ENCODE results near the gene RTF1.
"Not testable (repeated sequence)": the region's sequence is repeated elsewhere in the genome, so short reads cannot be mapped to it uniquely, and the experiment has no call there.

Gene RTF1

DNA sequence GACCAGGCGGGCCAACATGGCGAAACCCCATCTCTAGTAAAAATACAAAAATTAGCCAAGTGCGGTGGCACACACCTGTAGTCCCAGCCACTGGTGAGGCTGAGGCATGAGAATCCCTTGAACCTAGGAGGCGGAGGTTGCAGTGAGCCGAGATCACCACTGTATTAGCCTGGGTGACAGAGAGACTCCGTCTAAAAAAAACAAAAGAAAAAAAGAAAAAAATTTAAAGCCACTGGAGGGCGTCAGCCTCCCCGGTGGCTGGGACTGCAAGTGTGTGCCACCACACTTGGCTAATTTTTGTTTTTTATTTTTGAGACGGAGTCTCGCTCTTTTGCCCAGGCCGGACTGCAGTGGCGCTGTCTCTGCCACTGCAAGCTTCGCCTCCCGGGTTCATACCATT lies 7.9 kb downstream of the RTF1 start:
- H3K9ac ChIP-seq (ENCODE audit: low read length), result no peak overlapping the region
- no peaks in the 10 kb centered on the region for H3K9me3 ChIP-seq (ENCODE audit: low read length)
- H4K20me1 ChIP-seq (ENCODE audit: insufficient read depth, low read length), result no peaks in the 10 kb centered on the region
- H3K27ac ChIP-seq (ENCODE audit: low read depth, low read length, poor library complexity, severe bottlenecking), result no peak overlapping the region
- H3K4me3 ChIP-seq (ENCODE audit: low read depth, low read length, poor library complexity, severe bottlenecking), result no peak overlapping the region
- no peaks in the 10 kb centered on the region for H3F3A ChIP-seq (ENCODE audit: insufficient read depth, low read length)
- no peak for TF ChIP-seq EZH2 (IDR thresholded peaks at IDR 0.05; ENCODE audit: borderline replicate concordance, low read length)
- TF ChIP-seq, protein P1, sequence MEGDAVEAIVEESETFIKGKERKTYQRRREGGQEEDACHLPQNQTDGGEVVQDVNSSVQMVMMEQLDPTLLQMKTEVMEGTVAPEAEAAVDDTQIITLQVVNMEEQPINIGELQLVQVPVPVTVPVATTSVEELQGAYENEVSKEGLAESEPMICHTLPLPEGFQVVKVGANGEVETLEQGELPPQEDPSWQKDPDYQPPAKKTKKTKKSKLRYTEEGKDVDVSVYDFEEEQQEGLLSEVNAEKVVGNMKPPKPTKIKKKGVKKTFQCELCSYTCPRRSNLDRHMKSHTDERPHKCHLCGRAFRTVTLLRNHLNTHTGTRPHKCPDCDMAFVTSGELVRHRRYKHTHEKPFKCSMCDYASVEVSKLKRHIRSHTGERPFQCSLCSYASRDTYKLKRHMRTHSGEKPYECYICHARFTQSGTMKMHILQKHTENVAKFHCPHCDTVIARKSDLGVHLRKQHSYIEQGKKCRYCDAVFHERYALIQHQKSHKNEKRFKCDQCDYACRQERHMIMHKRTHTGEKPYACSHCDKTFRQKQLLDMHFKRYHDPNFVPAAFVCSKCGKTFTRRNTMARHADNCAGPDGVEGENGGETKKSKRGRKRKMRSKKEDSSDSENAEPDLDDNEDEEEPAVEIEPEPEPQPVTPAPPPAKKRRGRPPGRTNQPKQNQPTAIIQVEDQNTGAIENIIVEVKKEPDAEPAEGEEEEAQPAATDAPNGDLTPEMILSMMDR (IDR thresholded peaks at IDR 0.05; ENCODE audit: low read length), result no peak
- H3K4me2 ChIP-seq (ENCODE audit: low read length), result no peak overlapping the region
- no peak overlapping the region for H2AFZ ChIP-seq (ENCODE audit: low read length)
- peaks cover 15% of the 10 kb centered on the region for H3K4me1 ChIP-seq (ENCODE audit: insufficient read depth, low read length, severe bottlenecking)
- H3K79me2 ChIP-seq (ENCODE audit: insufficient read depth, low read length), result peaks cover 54% of the 10 kb centered on the region
- no peaks in the 10 kb centered on the region for H3K9me2 ChIP-seq (ENCODE audit: low read depth, low read length)
- H3K36me3 ChIP-seq (ENCODE audit: insufficient read depth, low read length), result peaks cover 10% of the 10 kb centered on the region
- no peaks in the 10 kb centered on the region for H3K27me3 ChIP-seq (ENCODE audit: insufficient read depth, low read length)

DNA sequence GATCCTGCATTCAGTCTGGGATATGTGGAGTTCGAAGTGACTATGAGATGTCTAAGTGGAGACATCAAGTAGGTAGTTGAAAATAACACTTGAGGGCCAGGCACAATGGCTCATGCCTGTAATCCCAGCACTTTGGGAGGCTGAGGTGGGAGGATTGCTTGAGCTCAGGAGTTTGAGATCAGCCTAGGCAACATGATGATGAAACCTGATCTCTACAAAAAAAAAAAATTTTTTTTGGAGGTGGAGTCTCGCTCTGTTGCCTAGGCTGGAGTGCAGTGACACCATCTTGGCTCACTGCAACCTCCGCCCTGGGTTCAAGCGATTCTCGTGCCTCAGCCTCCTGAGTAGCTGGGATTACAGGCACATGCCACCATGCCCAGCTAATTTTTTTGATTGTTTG lies 9.0 kb downstream of the RTF1 start:
- peaks cover 15% of the 10 kb centered on the region for H3K4me1 ChIP-seq (ENCODE audit: insufficient read depth, low read length, severe bottlenecking)
- H3K4me3 ChIP-seq (ENCODE audit: low read depth, low read length, poor library complexity, severe bottlenecking); H2AFZ ChIP-seq (ENCODE audit: low read length): not testable (repeated sequence)

DNA sequence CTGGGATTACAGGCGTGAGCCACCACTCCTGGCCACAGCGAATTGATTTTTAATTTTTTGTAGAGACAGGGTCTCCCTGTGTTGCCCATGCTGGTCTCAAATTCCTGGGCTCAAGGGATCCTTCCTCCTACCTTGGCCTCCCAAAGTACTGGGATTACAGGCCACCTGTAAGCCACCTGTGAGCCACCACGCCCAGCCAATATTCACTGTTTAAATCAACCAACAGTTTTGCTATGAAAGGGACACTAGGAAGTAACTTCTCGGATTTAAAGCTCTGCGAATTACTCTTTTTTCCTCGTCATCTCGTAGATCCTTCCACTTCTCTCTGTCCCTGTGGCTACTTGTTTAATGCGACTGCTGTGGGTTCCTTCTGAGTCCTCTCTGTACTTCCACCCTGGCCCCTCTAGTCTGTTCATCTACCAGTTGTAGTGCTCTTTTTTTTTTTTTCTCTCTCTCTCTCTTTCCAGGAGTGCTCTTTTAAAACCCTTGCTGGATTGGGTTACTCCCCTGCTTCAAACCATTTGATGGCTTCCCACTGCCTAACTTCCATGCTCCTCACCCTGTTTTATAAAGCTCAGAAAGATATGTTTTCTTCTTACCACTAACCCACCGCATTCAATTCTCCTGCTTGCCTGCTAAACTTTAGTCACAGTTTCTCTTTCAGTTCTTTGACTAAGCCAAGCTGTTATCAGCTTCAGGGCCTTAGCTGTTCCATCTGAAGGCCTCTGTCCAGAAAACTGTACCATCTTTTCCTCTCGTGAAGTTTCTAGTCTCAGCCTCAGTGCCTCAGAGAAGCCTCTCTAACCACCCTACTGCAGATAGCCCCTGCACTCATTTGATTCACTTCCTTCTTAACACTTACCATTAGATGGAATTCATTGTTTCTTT lies 12.4 kb downstream of the RTF1 start:
- TF ChIP-seq, protein P1 (IDR thresholded peaks at IDR 0.05; ENCODE audit: low read length), result no peak
- no peak for TF ChIP-seq EZH2 (IDR thresholded peaks at IDR 0.05; ENCODE audit: borderline replicate concordance, low read length)
- no peak overlapping the region for H3K4me3 ChIP-seq (ENCODE audit: low read depth, low read length, poor library complexity, severe bottlenecking)
- no peaks in the 10 kb centered on the region for H3K9me3 ChIP-seq (ENCODE audit: low read length)
- H3F3A ChIP-seq (ENCODE audit: insufficient read depth, low read length), result no peaks in the 10 kb centered on the region
- peak overlapping the region; percentile 3; the same call in 1 of the 2 replicates for H3K9ac ChIP-seq (ENCODE audit: low read length)
- no peak overlapping the region for H2AFZ ChIP-seq (ENCODE audit: low read length)
- peaks cover 18% of the 10 kb centered on the region for H3K79me2 ChIP-seq (ENCODE audit: insufficient read depth, low read length)
- no peaks in the 10 kb centered on the region for H4K20me1 ChIP-seq (ENCODE audit: insufficient read depth, low read length)
- peak overlapping the region; percentile 26; the same call in 1 of the 2 replicates for H3K4me2 ChIP-seq (ENCODE audit: low read length)
- H3K27me3 ChIP-seq (ENCODE audit: insufficient read depth, low read length), result no peaks in the 10 kb centered on the region
- peaks cover 11% of the 10 kb centered on the region for H3K4me1 ChIP-seq (ENCODE audit: insufficient read depth, low read length, severe bottlenecking)
- H3K36me3 ChIP-seq (ENCODE audit: insufficient read depth, low read length), result peaks cover 11% of the 10 kb centered on the region
- peak overlapping the region; percentile 60 for H3K27ac ChIP-seq (ENCODE audit: low read depth, low read length, poor library complexity, severe bottlenecking)
- H3K9me2 ChIP-seq (ENCODE audit: low read depth, low read length), result no peaks in the 10 kb centered on the region

More for the DNA sequence above, 9.0 kb downstream of the RTF1 start:
- H3K36me3 ChIP-seq (ENCODE audit: insufficient read depth, low read length); H3F3A ChIP-seq (ENCODE audit: insufficient read depth, low read length); H3K27ac ChIP-seq (ENCODE audit: low read depth, low read length, poor library complexity, severe bottlenecking); H4K20me1 ChIP-seq (ENCODE audit: insufficient read depth, low read length); H3K9me2 ChIP-seq (ENCODE audit: low read depth, low read length); H3K9me3 ChIP-seq (ENCODE audit: low read length); H3K4me2 ChIP-seq (ENCODE audit: low read length); H3K9ac ChIP-seq (ENCODE audit: low read length); H3K27me3 ChIP-seq (ENCODE audit: insufficient read depth, low read length): not testable (repeated sequence)
- peaks cover 43% of the 10 kb centered on the region for H3K79me2 ChIP-seq (ENCODE audit: insufficient read depth, low read length)

Measured in OCI-LY1 (cell line).